A549 (cell line): Measurements from ENCODE around the gene PLD1. TPM values are rescaled to one million over a fixed set of nuclear protein-coding genes. Genes with fewer than 3 reads are reported as not detected.

ENCODE experiments used
- ATAC-seq, 2 experiments: fragments of 200-7000 bp in 1 of 2; fragments of >200 bp in 1 of 2; cut with Nextera tagmentation in 1 of 2; cut with Tn5 transposase in 1 of 2; 3 replicates each; pipeline versions ENCODE4 v1.8.0 to v1.9.1; 2018 to 2020; ENCODE audit warnings: mild to moderate bottlenecking in 1 of 2, moderate library complexity in 1 of 2
- CTCF ChIA-PET: fragments of 300-600 bp; sonication (Branson Sonifier 250); formaldehyde crosslinking; extraction: SDS; loops from one replicate; lab custom pipeline; 2021; ENCODE audit warnings: antibody characterized with exemption, inconsistent platforms; lab: Yijun Ruan, JAX
- POLR2A ChIA-PET: fragments of 350-600 bp; formaldehyde crosslinking; extraction: SDS; loops from one replicate; lab custom pipeline; 2021; ENCODE audit warnings: antibody characterized with exemption, inconsistent platforms; lab: Yijun Ruan, JAX
- DNase-seq, 2 experiments: peaks; one replicate each; pipeline versions ENCODE4 v3.0.0 to v3.0.0-alpha.2; 2011 to 2016; ENCODE audit warnings: low read depth in 1 of 2, low spot score in 1 of 2
- FAIRE-seq: peaks from 2 replicates; lab custom pipeline; 2011; peaks lifted over from hg19 to GRCh38; lab: Jason Lieb, UNC
- H3K27ac ChIP-seq, 2 experiments: fragments of >200 bp; sonication (Bioruptor Twin); formaldehyde crosslinking; 3 replicates each; pipeline ENCODE4 v1.5.1; 2016 to 2017
- H3K4me1 ChIP-seq: fragments of >200 bp; sonication (Bioruptor Twin); formaldehyde crosslinking; 3 replicates; pipeline ENCODE4 v1.6.1; 2016
- H3K4me2 ChIP-seq: fragments of >200 bp; sonication (Bioruptor Twin); formaldehyde crosslinking; 3 replicates; pipeline ENCODE4 v1.6.1; 2016
- H3K4me3 ChIP-seq: fragments of >200 bp; sonication (Bioruptor Twin); formaldehyde crosslinking; 3 replicates; pipeline ENCODE4 v1.5.1; 2016
- H3K9me3 ChIP-seq: fragments of >200 bp; sonication (Bioruptor Twin); formaldehyde crosslinking; 3 replicates; pipeline ENCODE4 v1.6.1; 2016
- BCL3 ChIP-seq: fragments of >200 bp; sonication (Bioruptor Twin); formaldehyde crosslinking; IDR thresholded peaks from 3 replicates; pipeline ENCODE4 v1.6.1; 2016
- BHLHE40 ChIP-seq: IDR thresholded peaks from 2 replicates; pipeline ENCODE4 v1.6.1; 2012; ENCODE audit warnings: low read depth, low read length, inconsistent platforms
- CHD2 ChIP-seq: fragments of 150-350 bp; IDR thresholded peaks from 2 replicates; pipeline ENCODE4 v1.6.1; 2014; ENCODE audit warnings: low read length; ENCODE audit not compliant: partially characterized antibody
- CTCF ChIP-seq: fragments of >200 bp; sonication (Bioruptor Twin); formaldehyde crosslinking; IDR thresholded peaks from 3 replicates; pipeline ENCODE4 v1.5.1; 2016
- EHF ChIP-seq: fragments of 250-450 bp; sonication (Bioruptor Pico); IDR thresholded peaks from 2 replicates; pipeline ENCODE4 v1.5.0; 2020; ENCODE audit warnings: mild to moderate bottlenecking
- EP300 ChIP-seq, 2 experiments: fragments of >200 bp; sonication (Bioruptor Twin); formaldehyde crosslinking; IDR thresholded peaks; 2 replicates in 1 of 2; 3 replicates in 1 of 2; pipeline ENCODE4 v1.6.1; 2016 to 2017
- FOXS1 ChIP-seq: fragments of 250-450 bp; sonication (Bioruptor Pico); IDR thresholded peaks from 2 replicates; pipeline ENCODE4 v1.5.0; 2020; ENCODE audit warnings: mild to moderate bottlenecking, moderate library complexity
- GATA3 ChIP-seq: IDR thresholded peaks from 2 replicates; pipeline ENCODE4 v1.6.1; 2012; ENCODE audit warnings: borderline replicate concordance
- HEYL ChIP-seq: fragments of 250-450 bp; sonication (Bioruptor Pico); IDR thresholded peaks from 2 replicates; pipeline ENCODE4 v1.8.0; 2021; ENCODE audit warnings: mild to moderate bottlenecking, moderate library complexity
- HOXA7 ChIP-seq: fragments of 250-450 bp; sonication (Bioruptor Pico); IDR thresholded peaks from 2 replicates; pipeline ENCODE4 v1.5.0; 2020; ENCODE audit warnings: mild to moderate bottlenecking, moderate library complexity
- HOXB13 ChIP-seq: fragments of 250-450 bp; sonication (Bioruptor Pico); IDR thresholded peaks from 2 replicates; pipeline ENCODE4 v1.5.0; 2020; ENCODE audit warnings: low read depth, mild to moderate bottlenecking, moderate library complexity
- JUNB ChIP-seq: fragments of >200 bp; sonication (Bioruptor Twin); formaldehyde crosslinking; IDR thresholded peaks from 2 replicates; pipeline ENCODE4 v1.6.1; 2016
- KDM1A ChIP-seq: fragments of 200-600 bp; sonication (generic); IDR thresholded peaks from 2 replicates; pipeline ENCODE4 v1.6.1; 2016; ENCODE audit warnings: low read depth, mild to moderate bottlenecking
- MAX ChIP-seq: IDR thresholded peaks from 2 replicates; pipeline ENCODE4 v1.6.1; 2012
- MYC ChIP-seq: IDR thresholded peaks from 2 replicates; pipeline ENCODE4 v1.6.1; 2012; ENCODE audit warnings: mild to moderate bottlenecking, inconsistent platforms, low read length, improper control_type of control experiment, borderline replicate concordance
- NPAS2 ChIP-seq: fragments of 250-450 bp; sonication (Bioruptor Pico); IDR thresholded peaks from 2 replicates; pipeline ENCODE4 v1.8.0; 2022; ENCODE audit warnings: mild to moderate bottlenecking, moderate library complexity, borderline replicate concordance
- PBX3 ChIP-seq: IDR thresholded peaks from 2 replicates; pipeline ENCODE4 v1.6.1; 2012
- POLR2A ChIP-seq: IDR thresholded peaks from 2 replicates; pipeline ENCODE4 v1.6.1; 2012; ENCODE audit warnings: mild to moderate bottlenecking, low read length
- POLR2AphosphoS2 ChIP-seq: conservative IDR thresholded peaks from 2 replicates; pipeline ENCODE4 v1.6.1; 2012; ENCODE audit warnings: low read length, improper control_type of control experiment, inconsistent platforms
- RFX5 ChIP-seq: fragments of 450-650 bp; IDR thresholded peaks from 2 replicates; pipeline ENCODE4 v1.7.1; 2014; ENCODE audit warnings: antibody characterized with exemption, mild to moderate bottlenecking, moderate library complexity
- TP53 ChIP-seq: fragments of 250-450 bp; sonication (Bioruptor Pico); IDR thresholded peaks from 2 replicates; pipeline ENCODE4 v1.5.0; 2021; ENCODE audit warnings: mild to moderate bottlenecking, moderate library complexity
- ZFP36 ChIP-seq: fragments of 450-650 bp; IDR thresholded peaks from 2 replicates; pipeline ENCODE4 v1.6.1; 2014; ENCODE audit warnings: borderline replicate concordance; ENCODE audit not compliant: partially characterized antibody
- WGBS: methylation state at CpG from one replicate; pipeline ENCODE4 v1.1.6; 2017; ENCODE audit errors: missing lambda C conversion rate; 5-methylcytosine and 5-hydroxymethylcytosine counted together
- polyA plus RNA-seq, 4 experiments: library from polyadenylated mRNA; depleted of rRNA in 3 of 4; stranded (reverse); fragments of >200 nt; fragmentation: RNase III in 1 of 4; extraction: RNeasy Plus Mini Kit Qiagen cat#74134 plus additional on column Dnase treatment in 1 of 4; gene quantifications; 2 replicates in 3 of 4; 3 replicates in 1 of 4; pipeline ENCODE4 v1.2.3, GENCODE V29; 2011 to 2017

Gene PLD1
- polyA plus RNA-seq, 2 of the 4 experiments (the other 2 are of a cell fraction), result 6.6 to 27.2 TPM

GRCh38 chr3:171711461-171712170 lies 98.7 kb downstream of the PLD1 start (continued):
- no peak for TF ChIP-seq MAX
- TF ChIP-seq MYC, result no peak

GRCh38 chr3:171710359-171710758 lies 99.9 kb downstream of the PLD1 start:
- Histone ChIP-seq H3K4me3 (no peak overlapping the region), H3K27ac (no peak overlapping the region), H3K4me1 (peaks cover 14% of the 10 kb centered on the region), H3K4me2 (no peak overlapping the region), H3K9me3 (peaks cover 6% of the 10 kb centered on the region; the same call in 2 of the 3 replicates)
- ATAC-seq (no peak), DNase-seq (no peak), FAIRE-seq (no peak)
- 96% methylated on average over 15 of the region's 17 CpGs for WGBS
- POLR2A ChIA-PET, result no interaction called here
- CTCF ChIA-PET, result interaction anchor here (0.7 kb wide), 1 partner anchor 523 kb away, joined by 4 read pairs; no protein-coding TSS in a partner anchor
- no peak for TF ChIP-seq POLR2A
- TF ChIP-seq BHLHE40, result no peak
- no peak for TF ChIP-seq EHF (CRISPR knock-in tag)
- TF ChIP-seq CHD2, result no peak
- no peak for TF ChIP-seq EP300 (IDR thresholded peaks at IDR 0.05)
- no peak for TF ChIP-seq FOXS1 (CRISPR knock-in tag)
- TF ChIP-seq POLR2AphosphoS2, result no peak
- no peak for TF ChIP-seq HEYL (CRISPR knock-in tag)
- TF ChIP-seq KDM1A, result no peak
- TF ChIP-seq HOXB13 (CRISPR knock-in tag), result no peak
- no peak for TF ChIP-seq CTCF
- no peak for TF ChIP-seq PBX3
- TF ChIP-seq GATA3, result no peak
- no peak for TF ChIP-seq TP53 (CRISPR knock-in tag)
- no peak for TF ChIP-seq ZFP36

- ChIA-PET CTCF (interaction anchor here (0.6 to 1.4 kb wide), 5 partner anchors 20 to 745 kb away, joined by 3 read pairs; no protein-coding TSS in a partner anchor), POLR2A (no interaction called here)
- WGBS, result 98% methylated on average over 5 of the region's 8 CpGs
- peaks cover 11% of the 10 kb centered on the region; the same call in 2 of the 3 replicates for H3K9me3 ChIP-seq
- no peak overlapping the region for H3K4me2 ChIP-seq
- no peak for FAIRE-seq
- ATAC-seq, result no peak
- no peak overlapping the region for H3K4me3 ChIP-seq
- TF ChIP-seq BCL3 (no peak), HOXA7 (CRISPR knock-in tag) (no peak), RFX5 (no peak), ZFP36 (no peak), NPAS2 (no peak), POLR2A (no peak), GATA3 (no peak), JUNB (no peak)
- H3K4me1 ChIP-seq, result no peaks in the 10 kb centered on the region
- H3K27ac ChIP-seq, result no peak overlapping the region
- DNase-seq, result no peak
These were observed 105.5 kb downstream of the PLD1 start for GRCh38 chr3:171704814-171705213.
